C1 segment of cervical spinal cord (tissue), 14 donors: ENCODE measurements around the gene FZD2.
"Not testable (repeated sequence)": the region's sequence is repeated elsewhere in the genome, so short reads cannot be mapped to it uniquely, and the experiment has no call there.

Experiments
- DNase-seq, 14 donors: peaks; one replicate each; lab custom pipeline; 2025; lab: John Stamatoyannopoulos, UW

Gene FZD2

DNA sequence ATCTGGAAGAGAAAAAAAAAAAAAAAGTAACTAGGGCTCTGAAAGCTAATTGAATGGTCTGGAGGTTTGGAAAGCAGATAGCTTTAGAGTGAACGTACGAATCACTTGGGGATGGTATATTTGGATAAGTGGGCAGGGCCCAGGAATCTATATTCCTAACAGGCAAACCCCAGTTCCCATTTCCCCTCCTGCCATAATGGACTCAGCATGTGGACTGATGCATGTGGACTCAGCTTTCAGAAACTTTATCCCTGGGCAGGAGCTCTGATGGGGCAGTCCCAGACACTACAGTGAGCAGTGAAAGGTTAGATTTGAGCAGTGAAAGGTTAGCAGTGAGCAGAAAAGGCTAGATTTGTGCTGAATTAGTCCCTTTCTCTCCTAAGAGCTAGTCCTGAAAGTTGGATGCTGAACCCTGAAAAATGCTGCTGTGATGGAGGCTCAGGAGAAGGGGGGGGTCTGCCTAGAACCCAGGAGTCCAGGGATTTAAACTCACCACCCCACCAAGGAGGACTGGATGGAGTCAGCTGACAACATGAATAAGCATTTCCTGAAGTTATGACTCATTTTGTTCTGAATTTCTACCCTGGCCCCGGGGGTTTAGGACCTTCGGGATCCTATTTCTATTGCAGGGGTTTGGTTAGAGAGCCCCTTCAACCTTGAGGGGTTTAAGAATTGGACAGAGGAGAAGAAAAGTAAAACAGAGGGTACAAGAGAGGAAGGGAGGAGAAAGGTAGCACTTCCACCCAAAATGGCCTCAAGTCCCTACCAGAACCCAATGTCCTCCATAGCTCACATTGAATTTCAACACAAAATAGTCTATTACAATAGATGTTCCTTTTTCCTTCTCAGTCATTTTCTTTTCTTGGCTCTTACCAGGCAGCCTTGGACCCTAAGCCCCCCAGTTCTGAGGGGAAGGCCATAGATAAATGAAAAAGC lies 10.3 kb upstream of the FZD2 start:
- DNase-seq: no peak

DNA sequence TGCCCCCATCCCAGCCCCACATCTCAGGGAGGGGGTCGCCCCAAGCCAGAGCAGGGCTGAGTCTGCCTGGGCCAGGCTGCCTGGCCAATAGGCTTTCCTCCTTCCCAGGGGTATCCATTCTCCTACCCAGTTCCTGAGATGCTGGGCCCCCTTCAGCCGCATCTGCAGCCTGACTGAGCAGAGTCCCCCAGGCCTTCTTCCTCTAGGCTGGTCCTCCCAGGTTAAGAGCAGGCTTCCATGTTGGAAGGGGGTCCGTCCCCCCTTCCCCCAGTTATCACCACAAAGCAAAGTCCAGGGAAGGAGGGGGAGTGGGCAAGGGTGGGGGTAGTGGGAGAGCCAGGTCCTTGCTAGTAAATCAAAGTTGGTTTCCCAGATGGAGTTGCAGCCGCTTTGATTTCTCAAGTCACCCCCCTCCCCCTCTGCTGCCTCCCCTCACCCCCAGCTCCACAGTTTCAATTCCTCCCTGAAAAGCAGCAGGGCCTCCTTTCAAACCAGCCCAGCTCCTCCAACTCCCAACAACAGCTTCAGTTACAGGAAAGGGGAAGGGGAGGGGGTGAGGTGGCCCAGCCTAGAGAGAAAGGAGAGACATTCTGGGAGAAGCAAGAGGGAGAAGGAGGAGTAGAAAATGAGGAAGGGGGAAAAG lies 9.5 kb upstream of the FZD2 start:
- peak in 6 of 14 donors; percentile 7 to 37 (median 20) for DNase-seq

DNA sequence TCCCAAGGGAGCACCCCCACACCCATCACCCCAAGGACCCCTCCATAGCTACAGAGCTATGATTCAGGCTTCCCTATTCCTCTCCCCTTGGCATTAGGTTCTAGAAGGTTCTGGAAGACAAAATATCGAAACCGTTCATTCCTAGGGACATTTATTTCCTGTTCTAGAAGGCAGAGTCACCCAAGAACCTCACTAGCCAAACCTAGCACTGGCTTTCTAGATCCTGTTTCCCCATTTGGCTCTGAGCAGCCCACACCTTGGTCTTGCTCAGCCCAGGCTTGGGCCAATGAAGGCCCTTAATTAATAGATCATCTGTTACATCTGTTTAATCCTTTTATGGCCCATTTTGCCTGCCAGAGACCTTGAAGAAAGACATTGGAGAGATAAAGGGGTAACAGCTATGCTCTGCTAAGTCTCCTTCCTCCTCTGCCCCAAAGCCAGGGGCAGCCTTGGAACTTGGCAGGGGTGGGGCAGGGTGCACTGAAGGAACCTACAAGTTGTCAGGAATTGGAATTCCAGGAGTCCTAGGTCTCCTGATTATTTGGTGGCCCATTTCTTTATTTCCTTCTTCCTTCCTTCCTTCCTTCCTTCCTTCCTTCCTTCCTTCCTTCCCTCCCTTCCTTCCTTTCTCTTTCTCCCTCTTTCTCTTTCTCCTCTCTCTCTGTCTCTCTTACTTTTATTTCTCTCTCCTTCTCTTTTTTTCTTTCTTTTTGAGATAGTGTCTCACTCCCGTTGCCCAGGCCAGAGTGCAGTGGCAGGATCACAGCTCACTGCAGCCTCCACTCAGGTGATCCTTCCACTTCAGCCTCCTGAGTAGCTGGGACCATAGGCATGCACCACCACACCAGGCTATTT lies 8.7 kb upstream of the FZD2 start:
- DNase-seq: no peak

GRCh38 chr17:44549686-44550085 lies 7.6 kb upstream of the FZD2 start:
- no peak for DNase-seq

DNA sequence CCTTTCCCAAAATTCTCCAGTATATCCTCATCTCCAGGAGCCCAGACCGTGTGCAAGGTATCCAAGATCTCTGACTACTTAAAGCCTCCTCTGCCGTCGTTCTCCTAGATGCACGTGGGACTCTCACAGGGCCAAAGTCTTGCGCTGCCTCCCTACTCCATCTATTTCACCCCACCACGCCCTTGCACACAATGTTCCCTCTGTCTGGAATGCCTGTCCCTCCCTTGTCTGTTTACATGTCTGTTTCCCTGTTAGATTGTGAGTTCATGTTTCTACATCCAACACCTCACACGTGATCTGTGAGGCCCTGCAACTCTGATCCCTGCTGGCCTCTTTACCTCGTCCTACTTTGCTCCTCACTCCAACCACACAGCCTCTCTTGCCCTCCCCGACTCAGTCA lies 4.9 kb upstream of the FZD2 start:
- no peak for DNase-seq

DNA sequence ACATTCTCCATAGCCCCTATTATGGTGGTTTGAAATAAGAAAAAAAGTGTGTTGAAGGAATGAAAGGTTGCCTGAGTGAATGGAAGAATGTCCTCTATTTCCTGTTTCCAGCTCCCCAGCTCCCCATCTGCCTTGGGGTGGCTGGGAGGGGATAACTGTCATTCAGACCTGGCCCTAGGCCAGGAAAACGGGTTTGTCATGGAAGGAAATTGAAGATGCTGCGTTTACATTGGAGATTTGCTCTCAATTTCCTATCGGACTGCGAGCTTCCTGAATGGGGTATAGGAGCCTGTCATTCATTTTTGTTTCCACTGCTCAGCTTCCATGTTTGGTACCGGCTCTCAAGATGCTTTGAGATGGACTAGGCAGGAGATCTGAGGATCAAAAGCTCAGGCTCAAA lies 2.2 kb upstream of the FZD2 start:
- no peak for DNase-seq

DNA sequence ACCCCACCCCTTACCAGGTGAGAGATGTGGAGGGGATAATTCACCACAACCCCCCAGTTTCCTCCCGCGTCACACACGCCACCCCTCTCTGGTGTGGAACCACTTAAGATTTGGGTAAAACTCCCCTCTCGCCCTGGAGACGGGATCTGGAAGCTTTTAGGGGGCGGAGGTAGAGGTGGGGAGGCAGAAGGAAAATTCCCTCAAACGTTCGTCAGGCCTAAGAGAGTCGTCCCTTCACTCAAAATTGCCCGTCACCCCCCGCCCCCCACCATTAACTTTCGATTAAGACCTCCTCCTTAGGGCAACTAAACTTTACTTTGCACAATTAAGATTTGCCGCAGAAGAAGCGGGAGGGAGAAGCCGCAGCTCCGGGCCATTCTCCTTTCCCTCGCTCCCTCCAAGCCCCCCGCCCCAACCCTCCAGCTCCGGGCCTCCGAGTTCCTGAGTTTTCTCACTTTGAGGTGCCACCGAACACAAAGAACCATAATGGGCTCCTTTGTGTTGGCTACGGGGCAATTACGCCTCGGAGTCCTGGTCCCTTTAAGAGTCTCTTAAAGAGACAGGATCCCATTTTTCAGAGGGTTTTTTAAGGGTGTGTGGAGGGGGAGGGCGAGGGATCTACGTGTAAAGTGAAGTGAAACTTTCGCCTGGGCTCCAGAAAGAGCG lies 985 bp upstream of the FZD2 start:
- DNase-seq: peak in 7 of 14 donors; percentile 7 to 37 (median 30)

DNA sequence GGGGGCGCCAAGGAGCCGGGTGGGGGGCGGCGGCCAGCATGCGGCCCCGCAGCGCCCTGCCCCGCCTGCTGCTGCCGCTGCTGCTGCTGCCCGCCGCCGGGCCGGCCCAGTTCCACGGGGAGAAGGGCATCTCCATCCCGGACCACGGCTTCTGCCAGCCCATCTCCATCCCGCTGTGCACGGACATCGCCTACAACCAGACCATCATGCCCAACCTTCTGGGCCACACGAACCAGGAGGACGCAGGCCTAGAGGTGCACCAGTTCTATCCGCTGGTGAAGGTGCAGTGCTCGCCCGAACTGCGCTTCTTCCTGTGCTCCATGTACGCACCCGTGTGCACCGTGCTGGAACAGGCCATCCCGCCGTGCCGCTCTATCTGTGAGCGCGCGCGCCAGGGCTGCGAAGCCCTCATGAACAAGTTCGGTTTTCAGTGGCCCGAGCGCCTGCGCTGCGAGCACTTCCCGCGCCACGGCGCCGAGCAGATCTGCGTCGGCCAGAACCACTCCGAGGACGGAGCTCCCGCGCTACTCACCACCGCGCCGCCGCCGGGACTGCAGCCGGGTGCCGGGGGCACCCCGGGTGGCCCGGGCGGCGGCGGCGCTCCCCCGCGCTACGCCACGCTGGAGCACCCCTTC lies 484 bp downstream of the FZD2 start:
- DNase-seq: peak in 2 of 14 donors; percentile 9 to 25

- DNase-seq: no peak
Measured at GRCh38 chr17:44558334-44558709, 1.0 kb downstream of the FZD2 start.

- DNase-seq: no peak
Measured at GRCh38 chr17:44558710-44559633, 1.7 kb downstream of the FZD2 start.

GRCh38 chr17:44559634-44560554 lies 2.6 kb downstream of the FZD2 start:
- no peak for DNase-seq

GRCh38 chr17:44561237-44561623 lies 3.9 kb downstream of the FZD2 start:
- no peak for DNase-seq

DNA sequence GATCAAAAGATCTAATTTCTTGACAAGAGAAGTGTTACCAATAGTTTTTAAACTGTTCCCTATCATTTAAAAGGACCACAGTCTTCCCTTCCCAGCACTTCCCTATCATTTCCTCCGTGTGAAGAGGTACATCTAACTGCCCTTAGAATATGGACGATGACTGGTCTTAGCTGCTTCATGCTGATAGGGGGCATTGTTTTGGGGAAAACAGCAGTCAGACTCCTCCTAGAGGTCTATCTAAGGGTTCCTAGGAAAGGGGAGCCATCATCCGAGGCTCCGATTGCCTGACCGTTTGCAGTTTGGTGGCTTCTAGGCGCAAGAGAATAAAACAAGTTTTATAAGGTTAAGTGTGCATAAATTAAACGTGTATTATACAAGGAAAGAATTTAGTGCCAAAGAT lies 7.1 kb downstream of the FZD2 start:
- DNase-seq: no peak

DNA sequence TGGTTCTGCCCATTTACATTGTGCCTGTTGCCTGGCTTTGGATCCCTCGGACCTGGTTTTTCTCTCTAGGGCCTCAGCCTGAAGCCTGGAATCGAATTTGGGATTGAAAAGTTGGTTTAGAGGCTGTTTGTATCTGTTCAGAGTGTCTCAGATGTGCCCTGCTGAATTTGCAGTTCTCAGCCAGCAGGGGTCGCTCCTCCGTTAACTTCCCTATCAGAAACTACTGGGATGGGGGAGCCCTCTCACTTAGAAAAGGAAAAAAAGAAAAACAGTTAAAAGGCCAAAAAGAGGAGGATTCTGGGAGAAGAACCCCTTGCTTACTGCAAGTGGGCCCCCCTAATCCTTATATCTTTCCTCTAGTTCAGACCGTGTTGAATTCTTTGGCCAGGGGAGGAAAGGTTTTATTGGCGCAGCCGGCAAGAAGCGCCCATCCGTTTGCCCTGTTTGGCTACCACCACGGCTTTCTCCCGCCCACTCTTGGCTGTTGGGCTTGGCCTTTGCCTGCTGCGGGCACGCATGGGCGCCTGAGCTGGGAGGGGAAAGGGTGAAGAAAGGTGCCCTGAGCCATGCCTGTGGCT lies 8.7 kb downstream of the FZD2 start:
- no peak for DNase-seq

DNA sequence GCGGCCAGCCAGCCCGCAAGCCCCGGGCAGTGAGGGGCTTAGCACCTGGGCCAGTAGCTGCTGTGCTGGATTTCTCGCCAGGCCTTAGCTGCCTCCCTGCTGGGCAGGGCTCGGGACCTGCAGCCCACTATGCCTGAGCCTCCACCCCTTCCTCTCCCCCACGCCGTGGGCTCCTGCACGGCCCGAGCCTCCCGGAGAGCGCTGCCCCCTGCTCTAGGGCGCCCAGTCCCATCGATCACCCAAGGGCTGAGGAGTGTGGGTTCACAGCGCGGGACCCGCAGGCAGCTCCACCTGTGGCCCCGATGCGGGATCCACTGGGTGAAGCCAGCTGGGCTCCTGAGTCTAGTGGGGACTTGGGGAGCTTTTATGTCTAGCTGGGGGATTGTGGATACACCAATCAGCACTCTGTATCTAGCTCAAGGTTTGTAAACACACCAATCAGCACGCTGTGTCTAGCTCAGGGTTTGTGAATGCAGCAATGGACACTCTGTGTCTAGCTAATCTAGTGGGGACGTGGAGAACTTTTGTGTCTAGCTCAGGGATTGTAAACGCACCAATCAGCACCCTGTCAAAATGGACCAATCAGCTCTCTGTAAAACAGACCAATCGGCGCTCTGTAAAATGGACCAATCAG lies 11.1 kb downstream of the FZD2 start:
- not testable (repeated sequence) for DNase-seq

DNA sequence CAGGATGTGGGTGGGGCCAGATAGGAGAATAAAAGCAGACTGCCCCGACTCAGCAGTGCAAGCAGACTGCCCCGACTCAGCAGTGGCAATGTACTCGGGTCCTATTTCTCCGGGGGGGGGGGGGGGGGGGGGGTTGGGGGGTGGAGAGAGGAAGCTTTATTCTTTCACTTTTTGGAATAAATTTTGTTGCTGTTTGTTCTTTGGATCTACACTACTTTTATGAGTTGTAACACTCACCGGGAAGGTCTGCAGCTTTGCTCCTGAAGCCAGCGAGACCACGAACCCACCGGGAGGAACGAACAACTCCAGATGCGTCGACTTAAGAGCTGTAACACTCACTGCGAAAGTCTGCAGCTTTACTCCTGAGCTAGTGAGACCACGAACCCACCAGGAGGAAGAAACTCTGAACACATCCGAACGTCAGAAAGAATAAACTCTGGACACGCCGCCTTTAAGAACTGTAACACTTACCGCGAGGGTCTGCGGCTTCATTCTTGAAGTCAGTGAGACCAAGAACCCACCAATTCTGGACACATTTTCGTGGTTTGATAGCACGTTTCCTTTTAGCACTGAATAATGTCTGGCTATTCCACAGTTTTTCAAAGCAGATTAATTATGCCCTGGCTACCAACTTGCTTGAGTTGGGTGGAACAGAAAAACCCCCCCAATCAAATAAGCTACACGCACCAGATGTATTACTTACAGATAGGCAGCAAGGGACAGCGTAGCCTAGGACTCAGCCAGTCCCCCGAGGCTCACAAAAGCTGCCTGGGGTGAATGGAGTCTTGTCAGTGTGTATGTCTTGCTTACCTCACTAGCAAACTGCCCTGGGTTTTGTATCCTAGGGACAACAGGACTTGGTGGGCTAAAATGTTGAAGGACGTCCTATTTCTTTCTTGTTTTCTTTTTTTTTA lies 11.9 kb downstream of the FZD2 start:
- DNase-seq: peak in 1 of 14 donors; percentile 13

GRCh38 chr17:44572801-44573200 lies 15.5 kb downstream of the FZD2 start:
- no peak for DNase-seq
